GM18508 (cell line): ENCODE results near the gene MET.

Experiments used
- ATAC-seq: cut with Tn5 transposase; IDR thresholded peaks from one replicate; pipeline ENCODE4 v1.9.1; 2021; ENCODE audit warnings: moderate number of reproducible peaks; ENCODE audit not compliant: insufficient read depth, unreplicated experiment

Gene MET

GRCh38 chr7:116696707-116697106 is 24.7 kb downstream of the MET start:
- no peak for ATAC-seq

DNA sequence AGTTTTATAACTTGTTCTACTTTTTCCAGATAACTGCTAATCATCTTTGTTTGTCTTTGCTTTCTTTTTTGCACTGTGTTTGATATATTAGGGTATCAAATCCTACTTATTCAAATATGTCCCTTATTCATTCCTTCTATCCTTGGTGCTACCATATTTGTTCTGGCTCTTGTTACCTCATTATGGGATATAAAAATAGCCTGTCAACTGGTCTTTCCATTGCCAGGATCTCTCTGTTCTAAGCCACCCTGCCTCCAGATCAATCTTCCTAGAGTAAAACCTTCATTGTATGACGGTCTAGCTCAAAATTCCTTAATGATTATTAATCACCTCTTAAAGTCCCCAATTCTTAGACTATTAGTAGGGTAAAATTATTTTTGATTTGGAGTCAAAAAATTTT is 25.2 kb downstream of the MET start:
- ATAC-seq: no peak

DNA sequence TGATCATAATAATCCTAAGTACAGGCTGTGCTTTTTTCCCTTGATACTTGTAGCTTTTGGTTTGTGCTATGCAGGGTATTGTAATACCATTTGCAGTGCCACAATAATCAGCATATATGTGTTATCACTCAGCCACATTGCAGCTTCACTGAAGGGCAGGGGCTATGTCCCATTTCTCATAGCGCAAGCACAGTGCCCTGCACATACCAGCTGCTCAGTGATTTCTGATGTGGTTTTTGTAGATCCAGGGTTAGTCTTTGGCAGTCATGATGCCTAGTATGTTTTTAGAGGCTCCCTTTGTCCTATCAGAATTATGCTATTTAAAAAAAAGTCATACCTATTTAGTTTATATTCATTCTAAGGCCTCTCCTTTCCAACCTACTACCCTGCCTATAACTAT is 25.8 kb downstream of the MET start:
- ATAC-seq: no peak

GRCh38 chr7:116698396-116698795 is 26.4 kb downstream of the MET start:
- no peak for ATAC-seq

- no peak for ATAC-seq
Observed at GRCh38 chr7:116698930-116699721, 27.1 kb downstream of the MET start.

DNA sequence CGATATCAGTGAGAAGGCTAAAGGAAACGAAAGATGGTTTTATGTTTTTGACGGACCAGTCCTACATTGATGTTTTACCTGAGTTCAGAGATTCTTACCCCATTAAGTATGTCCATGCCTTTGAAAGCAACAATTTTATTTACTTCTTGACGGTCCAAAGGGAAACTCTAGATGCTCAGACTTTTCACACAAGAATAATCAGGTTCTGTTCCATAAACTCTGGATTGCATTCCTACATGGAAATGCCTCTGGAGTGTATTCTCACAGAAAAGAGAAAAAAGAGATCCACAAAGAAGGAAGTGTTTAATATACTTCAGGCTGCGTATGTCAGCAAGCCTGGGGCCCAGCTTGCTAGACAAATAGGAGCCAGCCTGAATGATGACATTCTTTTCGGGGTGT is 27.7 kb downstream of the MET start:
- ATAC-seq: no peak

DNA sequence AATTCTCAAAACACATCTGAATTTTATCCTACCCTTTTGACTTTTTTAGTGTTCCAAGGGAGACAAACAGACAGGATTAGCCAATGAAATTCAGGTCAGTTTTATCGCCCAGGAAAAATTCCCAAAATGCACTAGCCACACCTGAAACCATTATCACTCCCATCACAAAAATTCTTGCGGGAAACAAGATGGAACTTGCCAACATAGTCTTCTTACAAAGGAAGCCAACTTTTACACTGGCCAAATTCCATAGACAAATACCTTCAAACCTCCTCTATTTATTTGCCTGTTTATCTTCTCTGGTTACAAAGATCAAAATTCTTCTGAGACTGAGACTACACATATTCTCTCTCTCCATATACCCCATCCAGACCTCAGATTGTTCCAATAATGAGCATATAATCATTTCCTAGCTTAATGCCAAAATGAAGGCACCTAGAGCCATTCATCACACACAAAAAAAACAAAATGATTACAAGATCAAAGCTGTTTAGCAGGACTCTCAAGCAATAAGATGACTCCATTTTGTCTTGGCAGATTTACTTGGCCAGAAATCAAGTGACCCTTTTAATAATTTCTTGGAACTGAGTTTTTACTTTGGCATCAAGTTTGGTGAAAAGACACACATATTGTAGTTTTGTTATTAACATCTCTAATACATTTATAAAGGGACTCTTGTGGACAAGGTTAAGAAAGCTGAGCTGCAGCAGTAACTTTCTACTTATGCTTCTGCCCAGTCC is 30.2 kb downstream of the MET start:
- ATAC-seq: no peak

DNA sequence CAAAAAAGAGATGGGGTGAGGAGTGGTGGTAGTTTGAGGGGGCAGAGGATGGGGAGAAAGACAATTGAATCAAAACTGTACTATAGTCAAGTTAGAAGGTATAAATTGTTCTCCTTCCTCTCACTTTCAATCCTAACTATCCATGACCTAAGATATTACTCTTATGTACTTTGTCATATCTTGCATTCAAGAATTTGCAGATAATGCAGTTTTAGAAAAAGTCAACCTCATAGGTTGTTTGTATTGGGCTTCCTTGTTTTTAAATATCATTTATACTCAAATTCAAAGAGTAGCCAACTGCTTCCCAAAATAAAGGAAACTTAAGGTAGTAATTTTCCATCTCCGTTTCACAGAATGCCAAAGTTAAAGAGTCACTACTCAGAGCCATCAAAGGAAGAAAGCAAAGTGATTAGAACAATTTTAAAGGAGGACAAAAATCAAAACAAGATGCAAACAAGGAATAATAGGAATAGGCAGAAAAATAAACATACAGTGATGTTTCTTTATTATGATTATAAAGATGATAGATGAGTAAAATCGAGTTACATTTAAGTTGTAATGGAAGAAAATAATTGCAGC is 32.7 kb downstream of the MET start:
- no peak for ATAC-seq

DNA sequence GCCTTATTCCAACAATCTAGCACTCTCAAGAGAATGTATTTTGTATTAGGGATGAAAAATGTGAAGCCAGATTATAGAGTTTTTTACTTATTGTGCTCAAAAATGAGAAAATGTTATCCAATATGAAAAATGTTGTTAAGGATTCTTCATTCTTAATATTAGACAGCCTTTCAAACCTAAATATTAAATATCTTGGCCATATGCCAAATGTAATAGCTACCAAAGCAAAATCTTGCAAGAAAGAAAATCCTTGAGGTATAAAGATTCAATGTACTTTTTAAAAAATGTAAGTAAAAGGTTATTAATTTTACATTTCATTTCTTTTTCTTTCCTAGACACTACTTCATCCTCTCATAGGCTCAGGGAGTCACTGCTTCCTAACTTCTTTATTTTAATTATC is 33.4 kb downstream of the MET start:
- no peak for ATAC-seq

DNA sequence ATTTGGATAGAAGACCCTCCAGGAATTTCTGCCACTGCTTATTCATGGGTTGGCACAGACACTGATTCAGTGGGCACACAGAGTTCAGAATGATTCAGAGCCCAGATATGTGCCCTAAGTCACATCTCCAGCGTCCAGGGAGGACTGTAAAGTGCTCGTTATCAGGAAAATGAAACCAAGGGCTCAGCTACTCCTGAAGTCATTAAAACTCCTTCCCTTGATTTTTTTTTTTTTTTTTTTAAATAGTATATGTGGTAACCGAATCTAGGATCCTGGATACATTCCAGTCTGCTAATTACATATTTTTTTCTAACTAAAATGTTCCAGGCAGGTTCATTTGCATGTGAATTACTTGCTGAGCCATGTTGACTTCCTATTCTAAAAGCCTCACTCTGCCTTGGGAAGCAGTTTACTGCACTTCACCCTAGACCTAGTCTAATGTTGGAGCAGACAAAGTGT is 34.7 kb downstream of the MET start:
- no peak for ATAC-seq

- ATAC-seq: no peak
Observed at GRCh38 chr7:116707289-116707688, 35.3 kb downstream of the MET start.

GRCh38 chr7:116708248-116708647 is 36.3 kb downstream of the MET start:
- ATAC-seq: no peak

DNA sequence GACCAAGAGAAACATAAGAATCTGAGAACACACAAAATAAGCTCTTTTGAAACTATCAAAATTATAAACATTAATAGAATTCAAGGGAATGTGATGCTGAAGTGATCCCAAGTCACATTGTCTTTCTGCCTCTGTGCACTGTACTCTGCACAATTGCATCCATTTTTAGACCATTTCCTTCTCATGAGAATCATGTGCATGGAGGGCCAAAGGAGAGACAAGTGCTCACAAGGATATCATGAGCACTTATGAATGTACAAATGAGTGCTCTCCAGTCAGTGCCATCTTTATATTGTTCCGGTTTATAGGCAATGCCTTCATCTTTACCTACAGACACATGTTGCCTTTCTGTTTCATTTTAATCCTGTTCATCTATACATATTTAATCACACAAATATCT is 36.9 kb downstream of the MET start:
- no peak for ATAC-seq

GRCh38 chr7:116709336-116709735 is 37.3 kb downstream of the MET start:
- no peak for ATAC-seq

- no peak for ATAC-seq
Observed at GRCh38 chr7:116710764-116711452, 38.9 kb downstream of the MET start.

- ATAC-seq: no peak
Observed at GRCh38 chr7:116711790-116712189, 39.8 kb downstream of the MET start.

- no peak for ATAC-seq
Observed at GRCh38 chr7:116713500-116713899, 41.5 kb downstream of the MET start.

DNA sequence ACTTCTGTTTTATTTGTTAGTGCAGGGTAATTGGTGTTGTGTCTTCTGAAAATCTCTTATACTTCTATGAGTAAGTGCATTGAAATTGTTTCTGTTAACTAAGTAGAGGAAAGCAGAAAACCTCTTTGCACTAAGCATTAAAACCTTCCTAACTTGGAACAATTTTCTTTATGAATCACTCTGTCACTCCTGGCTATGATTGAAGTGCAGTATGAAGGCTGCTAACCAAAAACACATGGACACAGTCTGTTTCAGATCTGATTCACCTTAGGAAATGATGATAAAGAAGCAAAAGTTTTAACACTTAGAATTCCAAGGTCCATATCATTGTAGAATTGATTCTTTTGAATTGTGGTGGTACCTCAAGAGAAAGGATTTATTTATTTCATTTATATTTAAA is 41.9 kb downstream of the MET start:
- no peak for ATAC-seq

- no peak for ATAC-seq
Observed at GRCh38 chr7:116715077-116715476, 43.1 kb downstream of the MET start.

DNA sequence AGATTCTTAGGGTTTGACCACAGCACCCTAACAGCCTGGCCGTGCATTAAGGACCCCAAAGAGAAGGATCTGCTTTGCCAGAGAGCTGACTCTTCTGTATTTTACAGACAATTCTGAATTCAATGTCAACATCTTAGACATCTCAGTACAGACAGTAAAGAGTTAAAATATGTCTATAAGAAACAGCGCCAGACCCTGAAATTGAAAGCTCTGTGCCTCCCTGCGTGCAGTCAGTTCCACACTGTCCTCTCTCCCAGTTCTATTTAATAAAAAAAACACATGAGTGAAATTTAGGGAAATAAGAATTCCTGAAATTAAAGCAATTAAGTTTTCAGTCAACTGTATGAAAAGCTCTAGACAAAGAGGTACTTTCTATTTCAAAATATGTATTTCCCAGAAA is 45.1 kb downstream of the MET start:
- ATAC-seq: no peak
